Diencephalon (tissue), 1 donor: ENCODE data around the gene OR6J1. TPM values are rescaled to one million over a fixed set of nuclear protein-coding genes. Genes with fewer than 3 reads are reported as not detected.

ENCODE experiments used
- total RNA-seq: library from RNA; depleted of rRNA; stranded (reverse); fragments of >200 nt; gene quantifications from one replicate; pipeline ENCODE4 v1.2.3, GENCODE V29; 2014

The OR6J1 gene
- not detected for total RNA-seq

GRCh38 chr14:22644305-22644635 lies at the start of gene OR6J1:
OR6J1 (minus strand) TSS chr14:22644352; CDS start chr14:22634811, 9,541 bp downstream.

GRCh38 chr14:22598099-22598895 lies 45.9 kb downstream of the OR6J1 start, which contains the start of gene ABHD4:
ABHD4 (plus strand) TSS chr14:22598300; CDS start chr14:22598307, 7 bp downstream.

GRCh38 chr14:22589096-22589839 lies 54.9 kb downstream of the OR6J1 start, which contains the start of gene DAD1:
DAD1 (minus strand) TSS chr14:22589224; CDS start chr14:22589157, 67 bp downstream.

Other genes starting within 250 kb of the OR6J1 start
- 128 TPM for gene DAD1, start 55.1 kb downstream of the OR6J1 start, total RNA-seq
- 6.9 TPM for gene ABHD4, start 46.1 kb downstream of the OR6J1 start, total RNA-seq
- gene OXA1L, start 122.3 kb upstream of the OR6J1 start, total RNA-seq = 43.8 TPM
- 5.3 TPM for gene SLC7A7, start 171.1 kb upstream of the OR6J1 start, total RNA-seq
- gene MRPL52, start 185.5 kb upstream of the OR6J1 start, total RNA-seq = 35.3 TPM
- 14.3 TPM for gene MMP14, start 192.2 kb upstream of the OR6J1 start, total RNA-seq
- 7.8 TPM for gene LRP10, start 227.4 kb upstream of the OR6J1 start, total RNA-seq
- gene REM2, start 238.9 kb upstream of the OR6J1 start, total RNA-seq = 5.5 TPM